GM23338 (cell line): ENCODE data around the gene ROBO1.

Experiments used
- CREB1 ChIP-seq: fragments of 250-450 bp; sonication (Bioruptor Pico); IDR thresholded peaks from 2 replicates; pipeline ENCODE4 v1.5.0; 2020; ENCODE audit warnings: low read depth, mild to moderate bottlenecking, moderate library complexity
- CTCF ChIP-seq, 2 experiments: fragments of 200-600 bp in 1 of 2; sonication (generic) in 1 of 2; conservative IDR thresholded peaks; 2 replicates each; pipeline versions ENCODE4 v1.5.1 to v1.6.1; 2016 to 2017; ENCODE audit warnings: antibody characterized with exemption in 2 of 2, low read depth in 2 of 2, mild to moderate bottlenecking in 2 of 2, moderate library complexity in 1 of 2
- EZH2 ChIP-seq: fragments of 200-600 bp; sonication (generic); IDR thresholded peaks from one replicate; pipeline ENCODE4 v1.8.0; 2017; ENCODE audit warnings: antibody characterized with exemption, mild to moderate bottlenecking, low read depth; ENCODE audit not compliant: unreplicated experiment

- no peak for TF ChIP-seq EZH2
- no peak for TF ChIP-seq CTCF (conservative IDR thresholded peaks at IDR 0.05; ENCODE audit: low read depth in 2 of 2)
- TF ChIP-seq CREB1 (CRISPR knock-in tag), result no peak
These were observed 642.3 kb downstream of the ROBO1 start for GRCh38 chr3:79125313-79125984.
